Muscle of back (tissue), 11 donors: ENCODE data around the gene LAIR2. TPM values are rescaled to one million over a fixed set of nuclear protein-coding genes. Genes with fewer than 3 reads are reported as not detected.

Experiments used
- DNase-seq, 3 donors: peaks; one replicate each; pipeline versions ENCODE4 v3.0.0 to v3.0.0-alpha.2; 2013
- polyA plus RNA-seq, 10 donors: library from polyadenylated mRNA; unstranded; fragments of 120-200 nt; gene quantifications; one replicate each; pipeline ENCODE4 v1.2.1, GENCODE V29; 2013; ENCODE audit not compliant: insufficient read length in 10 of 10

LAIR2 gene
- polyA plus RNA-seq, 10 donors = 0.64 to 2.6 (median 0.68) TPM; not detected in 7

DNA sequence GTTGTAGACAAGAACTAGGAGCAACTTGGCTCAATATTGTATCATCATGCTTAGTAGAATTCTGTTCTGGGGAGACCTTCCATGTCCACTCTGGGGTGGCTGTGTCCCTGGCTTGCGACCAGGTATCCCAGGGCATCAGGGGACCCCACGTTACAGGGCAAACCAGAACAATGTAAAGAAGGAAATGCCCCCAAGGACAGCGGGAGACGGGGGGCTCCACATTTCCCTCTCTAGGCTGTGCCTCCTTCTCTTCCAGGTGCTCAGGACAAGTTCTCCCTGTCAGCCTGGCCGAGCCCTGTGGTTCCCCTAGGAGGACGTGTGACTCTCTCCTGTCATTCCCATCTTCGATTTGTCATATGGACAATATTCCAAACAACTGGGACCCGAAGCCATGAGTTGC, 30.8 kb downstream of the LAIR2 start:
- DNase-seq = no peak

DNA sequence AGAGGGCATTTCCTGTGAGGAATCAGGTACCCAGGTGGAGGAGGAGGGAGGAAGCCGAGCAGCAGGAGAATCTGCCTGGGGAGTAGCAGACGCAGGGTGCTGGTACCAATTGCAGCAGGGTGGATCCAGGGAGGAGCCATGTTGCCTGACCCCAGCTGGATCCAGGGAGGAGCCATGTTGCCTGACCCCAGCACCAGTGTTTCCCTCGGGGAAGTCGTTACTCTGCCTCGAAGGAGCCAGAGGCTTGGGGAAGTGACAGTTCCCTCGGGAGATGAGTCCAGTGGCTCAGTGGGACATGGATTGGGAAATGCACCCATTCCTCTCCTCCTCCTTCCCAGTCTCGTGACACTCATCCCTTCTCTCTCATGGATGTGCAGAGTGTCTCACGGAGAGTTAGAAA, 31.5 kb downstream of the LAIR2 start:
- no peak for DNase-seq

DNA sequence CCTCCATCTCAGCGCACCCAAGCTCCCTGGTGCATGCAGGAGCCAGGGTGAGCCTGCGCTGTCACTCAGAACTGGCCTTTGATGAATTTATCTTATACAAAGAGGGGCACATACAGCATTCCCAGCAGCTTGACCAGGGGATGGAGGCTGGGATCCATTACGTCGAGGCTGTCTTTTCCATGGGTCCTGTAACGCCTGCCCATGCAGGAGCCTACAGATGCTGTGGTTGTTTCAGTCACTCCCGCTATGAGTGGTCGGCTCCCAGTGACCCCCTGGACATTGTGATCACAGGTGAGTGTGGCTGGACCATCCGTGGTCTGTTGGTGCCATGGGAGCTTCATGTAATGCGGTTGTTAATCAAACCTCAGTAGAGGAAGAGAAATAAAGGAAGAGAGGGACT, 33.0 kb downstream of the LAIR2 start:
- DNase-seq = no peak

DNA sequence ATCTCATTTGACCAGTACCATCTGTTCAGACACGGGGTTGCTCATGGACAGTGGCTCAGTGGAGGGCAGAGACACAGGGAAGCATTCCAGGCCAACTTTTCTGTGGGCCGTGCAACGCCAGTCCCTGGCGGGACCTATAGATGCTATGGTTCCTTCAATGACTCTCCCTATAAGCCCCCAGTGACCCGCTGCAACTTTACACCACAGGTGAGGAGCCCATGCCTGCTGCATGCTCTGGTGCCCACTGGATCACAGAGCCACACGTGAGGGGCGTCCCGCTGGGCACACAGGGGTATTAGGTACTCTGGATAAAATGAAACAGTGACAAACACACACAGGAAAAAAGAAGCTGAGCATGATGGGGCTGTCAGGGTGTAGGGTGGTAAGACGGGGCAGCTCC, 34.3 kb downstream of the LAIR2 start:
- DNase-seq = no peak

DNA sequence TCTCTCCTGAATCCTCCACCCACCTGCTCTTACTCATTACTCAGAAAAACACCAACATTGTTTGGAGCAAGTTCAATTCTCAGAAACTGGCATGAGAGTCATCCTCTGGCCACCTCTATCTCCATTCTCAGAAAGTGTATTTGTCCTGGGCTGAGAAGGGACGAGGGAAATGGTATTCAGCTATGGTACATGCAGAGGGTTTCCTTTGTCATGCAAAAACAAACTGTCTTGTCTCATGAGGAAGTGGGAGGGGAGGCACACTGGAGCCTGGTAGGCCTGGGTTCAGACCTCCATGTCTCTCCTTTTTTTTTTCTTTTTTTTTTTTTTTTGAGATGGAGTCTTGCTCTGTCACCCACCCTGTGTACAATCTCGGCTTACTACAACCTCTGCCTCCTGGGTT, 39.1 kb downstream of the LAIR2 start:
- DNase-seq = no peak

DNA sequence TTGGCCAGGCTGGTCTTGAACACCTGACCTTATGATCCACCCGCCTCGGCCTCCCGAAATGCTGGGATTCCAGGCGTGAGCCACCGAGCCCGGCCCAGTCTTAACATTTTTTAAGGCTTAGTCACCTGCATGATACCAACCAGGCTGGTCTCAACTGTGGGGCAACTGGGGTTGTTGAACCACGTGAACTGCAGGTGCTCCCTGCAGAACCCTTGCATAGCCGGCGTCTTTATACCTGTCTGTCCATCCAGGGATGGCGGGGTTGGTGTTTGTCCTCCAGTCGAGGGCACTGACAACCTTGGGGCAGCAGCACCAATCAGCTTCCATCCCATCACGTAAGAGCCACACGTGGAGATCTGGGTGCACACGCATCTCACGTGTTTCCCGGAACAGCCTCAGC, 46.2 kb downstream of the LAIR2 start:
- no peak for DNase-seq

DNA sequence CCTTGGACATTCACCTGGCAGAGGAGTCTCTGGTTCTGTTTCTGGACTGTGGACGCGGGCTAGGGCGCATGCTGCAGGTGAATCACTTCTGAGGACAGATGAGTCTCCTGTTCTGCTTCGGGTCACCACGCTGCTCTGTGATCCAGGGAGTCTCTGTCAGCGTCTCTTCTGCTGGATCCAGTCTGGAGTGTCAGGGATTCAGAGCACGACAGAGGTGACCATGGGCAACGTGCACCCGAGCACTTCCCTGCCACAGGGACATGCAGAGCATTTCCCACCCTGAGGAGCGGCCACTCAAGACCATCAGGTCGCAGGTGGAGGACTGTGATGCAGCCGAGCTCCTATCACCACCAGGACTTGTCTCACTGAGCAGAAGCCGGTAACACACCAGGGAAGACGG, 46.6 kb downstream of the LAIR2 start:
- no peak for DNase-seq

DNA sequence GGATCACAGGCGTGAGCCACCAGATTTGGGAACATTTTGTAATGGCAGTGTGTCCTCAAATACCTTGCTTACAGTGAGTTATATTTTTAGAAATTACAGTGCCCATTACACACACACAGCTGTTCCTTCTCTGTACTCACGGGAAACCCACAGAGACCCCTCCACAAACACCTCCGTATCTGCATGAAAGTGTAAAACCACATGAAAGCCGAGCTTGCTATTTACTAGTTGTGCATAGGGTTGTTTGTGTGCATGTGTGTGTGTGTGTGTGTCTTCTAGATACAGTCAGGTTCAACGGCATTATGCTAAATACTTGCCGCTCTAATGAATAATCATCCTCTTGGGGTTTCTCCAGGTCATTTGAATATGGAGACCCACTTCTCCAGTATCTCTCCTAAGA, 48.7 kb downstream of the LAIR2 start:
- no peak for DNase-seq

DNA sequence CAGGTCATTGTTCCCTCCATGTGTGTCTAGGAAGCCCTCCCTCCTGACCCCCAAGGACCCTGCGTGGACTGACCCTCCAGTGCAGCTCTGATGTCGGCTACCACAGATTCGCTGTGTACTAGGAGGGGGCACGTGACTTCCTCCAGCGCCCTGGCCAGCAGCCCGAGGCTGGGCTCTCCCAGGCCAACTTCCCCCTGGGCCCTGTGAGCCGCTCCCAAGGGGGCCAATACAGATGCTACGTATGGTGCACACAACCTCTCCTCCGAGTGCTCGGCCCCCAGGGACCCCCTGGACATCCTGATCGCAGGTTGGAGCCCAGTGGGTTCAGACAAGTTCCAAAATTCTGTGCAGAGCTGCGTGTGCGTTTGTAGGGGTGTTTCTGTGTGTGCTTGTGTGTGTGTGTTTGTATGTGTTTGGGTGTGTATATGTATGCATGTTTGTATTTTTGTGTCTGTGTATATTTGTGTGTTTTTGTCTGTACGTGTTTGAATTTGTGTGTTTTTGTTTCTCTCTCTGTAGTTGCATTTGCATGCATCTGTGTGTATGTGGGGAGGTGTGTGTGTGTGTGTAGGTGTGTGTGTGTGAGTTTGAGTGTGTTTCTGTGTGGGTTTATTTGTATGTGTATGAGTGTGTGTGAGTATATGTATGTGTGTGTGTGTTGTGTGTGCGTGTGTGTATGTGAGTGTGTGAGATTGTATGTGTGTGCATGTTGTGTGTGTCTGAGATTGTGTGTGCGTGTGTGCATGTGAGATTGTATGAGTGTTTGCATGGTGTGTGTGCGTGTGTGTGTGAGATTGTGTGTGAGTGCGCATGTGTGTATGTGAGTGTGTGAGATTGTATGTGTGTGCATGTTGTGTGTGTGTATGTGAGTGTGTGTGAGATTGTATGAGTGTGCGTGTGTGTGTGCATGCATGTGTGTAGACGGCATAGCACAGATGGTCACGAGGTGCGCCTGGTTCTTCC, 49.6 kb downstream of the LAIR2 start:
- peak in 1 of 3 donors; percentile 13 for DNase-seq

DNA sequence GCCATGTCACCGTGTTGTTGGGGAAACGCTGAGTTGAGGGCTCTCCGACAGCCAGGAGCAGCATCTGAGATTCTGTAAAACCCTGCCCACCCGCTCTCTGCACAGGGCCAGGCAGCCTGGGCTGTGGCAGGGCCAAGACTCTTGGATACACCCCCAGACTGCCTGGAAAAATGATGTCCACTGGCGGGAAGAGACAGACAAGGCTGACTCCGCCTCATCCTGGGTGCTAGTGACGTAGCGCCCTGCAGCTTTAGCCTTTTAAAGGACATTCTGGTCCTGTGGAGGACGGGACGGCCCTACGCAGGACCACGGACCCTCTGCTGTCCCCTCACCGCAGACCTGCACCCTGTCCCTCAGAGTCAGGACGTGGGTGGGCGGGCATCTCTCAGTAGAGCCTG, 50.3 kb downstream of the LAIR2 start:
- no peak for DNase-seq

DNA sequence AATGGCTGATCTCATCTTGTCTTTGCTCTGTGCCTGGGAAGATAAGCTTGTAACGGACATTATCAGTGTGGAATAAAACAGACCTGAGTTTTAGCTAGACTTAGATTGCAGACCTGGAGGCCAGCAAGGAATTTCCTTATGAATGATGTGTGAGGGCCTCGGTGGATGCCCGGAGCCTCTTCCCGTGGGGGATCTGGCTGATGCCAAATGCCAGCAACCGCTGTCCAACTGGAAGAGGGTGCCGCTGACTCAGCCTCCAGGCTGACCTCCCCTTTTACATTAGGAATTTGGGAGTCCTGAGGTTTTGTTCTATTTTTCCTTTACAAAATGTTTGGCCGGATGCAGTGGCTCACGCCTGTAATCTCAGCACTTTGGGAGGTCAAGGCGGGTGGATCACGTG, 51.4 kb downstream of the LAIR2 start:
- no peak for DNase-seq

DNA sequence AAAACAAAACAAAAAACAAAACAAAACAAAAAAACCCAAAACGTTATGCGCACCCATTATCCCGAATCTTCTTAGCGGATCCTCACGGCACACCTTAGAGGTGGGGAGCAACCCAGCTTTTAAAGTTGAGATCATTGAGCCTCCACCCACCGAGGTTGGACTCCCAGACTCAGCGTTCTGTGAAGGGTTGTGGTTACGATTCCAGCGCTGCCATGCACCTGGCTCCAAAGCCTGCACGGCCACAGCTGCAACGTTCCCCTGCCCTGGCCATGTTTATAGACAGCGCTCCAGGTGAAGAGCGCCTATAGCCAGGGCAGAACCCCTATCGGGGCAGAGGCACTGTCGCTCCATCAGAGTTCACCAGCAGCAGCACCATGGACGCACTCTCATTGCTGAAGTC, 52.3 kb downstream of the LAIR2 start:
- DNase-seq = no peak

DNA sequence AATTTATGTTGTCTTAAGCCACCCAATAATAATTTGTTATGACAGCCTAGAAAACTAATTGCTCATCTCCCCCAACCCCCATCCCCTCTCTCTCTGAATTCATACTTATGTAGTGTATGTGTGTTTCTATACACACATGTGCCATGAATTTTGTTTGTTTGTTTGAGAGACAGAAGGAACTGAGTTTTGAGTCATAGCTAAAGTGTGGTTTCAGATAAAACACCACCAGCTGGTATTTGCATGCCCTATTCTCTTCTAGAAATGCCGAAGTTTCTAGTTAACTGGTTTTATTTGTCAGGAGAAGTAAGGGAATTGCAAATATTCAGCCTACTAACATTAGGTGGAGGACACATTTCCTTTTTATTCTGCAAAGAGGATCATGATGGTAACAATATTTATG, 53.6 kb downstream of the LAIR2 start:
- no peak for DNase-seq

DNA sequence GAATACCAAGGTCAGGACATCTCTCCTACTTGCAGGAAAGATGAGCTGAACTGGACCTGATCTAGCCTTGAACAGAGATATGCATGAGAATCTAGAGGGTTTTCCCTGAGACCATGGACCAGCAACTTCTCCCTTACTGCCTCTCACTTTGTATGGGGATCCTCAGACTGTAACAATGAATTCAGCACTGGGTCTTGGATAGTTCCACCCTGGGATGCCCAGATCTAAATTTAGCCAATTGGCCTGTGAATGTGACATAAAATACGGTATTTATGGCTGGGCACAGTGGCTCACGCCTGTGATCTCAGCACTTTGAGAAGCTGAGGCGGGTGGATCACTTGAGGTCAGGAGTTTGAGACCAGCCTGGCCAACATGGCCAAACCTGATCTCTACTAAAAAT, 55.7 kb downstream of the LAIR2 start:
- DNase-seq = no peak

Other genes with a start within 250 kb of the LAIR2 start
- 10 to 100 TPM in 1 of 10 donors, 1 to 10 TPM in 9; 6.8 to 11.2 (median 8.9) TPM for gene LILRB5, start 245.6 kb upstream of the LAIR2 start, polyA plus RNA-seq
- gene LILRB2, start 221.7 kb upstream of the LAIR2 start, polyA plus RNA-seq = 1 to 10 TPM; 1.2 to 2.3 (median 1.7) TPM
- gene LILRA5, start 189.7 kb upstream of the LAIR2 start, polyA plus RNA-seq = 1 to 10 TPM in 1 of 10 donors, under 1 TPM in 9; 0.37 to 1.1 (median 0.54) TPM
- gene LILRA4, start 163.7 kb upstream of the LAIR2 start, polyA plus RNA-seq = under 1 TPM in 2 of 10 donors, not detected in 8; 0.17 to 0.20 TPM
- gene LAIR1, start 137.9 kb upstream of the LAIR2 start, polyA plus RNA-seq = 10 to 100 TPM in 1 of 10 donors, 1 to 10 TPM in 9; 5.6 to 11.0 (median 7.4) TPM
- 1 to 10 TPM; 2.6 to 6.1 (median 3.9) TPM for gene TTYH1, start 87.4 kb upstream of the LAIR2 start, polyA plus RNA-seq
- gene LENG8, start 53.6 kb upstream of the LAIR2 start, polyA plus RNA-seq = 100 to 1,000 TPM in 3 of 10 donors, 10 to 100 TPM in 7; 51.0 to 156 (median 85.9) TPM
- gene LENG9, start 39.1 kb upstream of the LAIR2 start, polyA plus RNA-seq = 1 to 10 TPM in 8 of 10 donors, under 1 TPM in 2; 0.94 to 2.6 (median 1.6) TPM
- gene CDC42EP5, start 29.5 kb upstream of the LAIR2 start, polyA plus RNA-seq = 10 to 100 TPM; 17.7 to 74.8 (median 29.7) TPM
- 1 to 10 TPM in 3 of 10 donors, under 1 TPM in 7; 0.34 to 1.6 (median 0.91) TPM for gene LILRA2, start 71.0 kb downstream of the LAIR2 start, polyA plus RNA-seq
- gene LILRA1, start 90.8 kb downstream of the LAIR2 start, polyA plus RNA-seq = under 1 TPM; 0.29 to 0.95 (median 0.41) TPM
- 1 to 10 TPM in 9 of 10 donors, under 1 TPM in 1; 0.83 to 2.4 (median 1.4) TPM for gene LILRB1, start 127.7 kb downstream of the LAIR2 start, polyA plus RNA-seq
- 1 to 10 TPM in 9 of 10 donors, under 1 TPM in 1; 0.72 to 2.0 (median 1.2) TPM for gene LILRB4, start 160.2 kb downstream of the LAIR2 start, polyA plus RNA-seq
- gene KIR3DL3, start 221.6 kb downstream of the LAIR2 start, polyA plus RNA-seq = not detected
- gene KIR2DL3, start 235.7 kb downstream of the LAIR2 start, polyA plus RNA-seq = under 1 TPM in 1 of 10 donors, not detected in 9; 0.12 TPM